HG02943 (cell line): Measurements from ENCODE around the gene NSD2.
"Not testable (repeated sequence)": the region's sequence is repeated elsewhere in the genome, so short reads cannot be mapped to it uniquely, and the experiment has no call there.

Experiments
- ATAC-seq: cut with Tn5 transposase; IDR thresholded peaks from one replicate; pipeline ENCODE4 v1.9.1; 2021; ENCODE audit warnings: mild to moderate bottlenecking, low read depth, moderate library complexity; ENCODE audit not compliant: unreplicated experiment

Gene NSD2

GRCh38 chr4:1870578-1871443 lies at the start of gene NSD2:
NSD2 (plus strand) TSS chr4:1871393; CDS start chr4:1900655, 29,262 bp downstream.
- ATAC-seq = peak; percentile 52

DNA sequence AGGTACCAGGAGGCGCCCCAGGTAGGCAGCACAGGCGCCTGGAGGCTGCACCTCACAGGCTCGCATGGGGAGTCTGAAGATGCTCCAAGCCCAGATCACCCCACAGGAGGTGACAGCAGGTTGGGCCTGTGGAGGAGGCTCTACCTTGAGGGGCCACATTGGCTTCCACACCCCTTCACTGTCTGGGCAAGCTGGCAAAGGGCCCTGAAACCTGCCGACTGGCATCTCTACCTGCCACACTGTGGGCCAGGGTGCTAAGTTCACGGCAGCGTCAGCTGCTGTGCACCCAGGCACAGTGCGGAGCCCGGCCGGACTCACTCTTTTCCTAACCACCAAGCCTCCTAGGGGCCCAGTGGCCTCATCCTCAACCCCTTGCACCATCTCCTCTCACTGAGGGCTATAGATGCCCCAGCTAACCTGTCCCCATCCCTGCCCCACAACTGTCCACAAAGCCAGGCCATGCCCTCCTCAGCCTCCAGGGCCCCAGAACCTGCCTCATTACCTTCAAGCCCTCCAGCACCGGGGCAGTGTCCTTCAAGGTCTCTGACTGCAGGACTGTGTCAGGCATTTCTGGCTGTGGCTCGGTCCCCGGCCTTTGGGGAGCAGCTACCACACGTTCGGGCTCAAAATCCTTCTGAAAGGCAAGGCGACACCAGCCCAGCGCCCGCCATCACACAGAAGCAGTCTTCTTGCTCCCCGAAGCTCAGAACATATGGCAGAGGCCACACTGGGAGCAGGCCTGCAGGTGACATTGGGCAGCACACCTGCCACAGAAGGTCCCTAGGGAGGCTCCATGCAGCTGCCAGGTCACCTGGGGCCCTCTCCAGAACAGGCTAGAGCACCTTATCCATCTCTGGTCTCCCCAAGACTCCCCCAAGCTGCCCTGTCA lies 49.3 kb upstream of the NSD2 start:
- no peak for ATAC-seq

- no peak for ATAC-seq
Observed at GRCh38 chr4:1822568-1823544, 48.3 kb upstream of the NSD2 start.

DNA sequence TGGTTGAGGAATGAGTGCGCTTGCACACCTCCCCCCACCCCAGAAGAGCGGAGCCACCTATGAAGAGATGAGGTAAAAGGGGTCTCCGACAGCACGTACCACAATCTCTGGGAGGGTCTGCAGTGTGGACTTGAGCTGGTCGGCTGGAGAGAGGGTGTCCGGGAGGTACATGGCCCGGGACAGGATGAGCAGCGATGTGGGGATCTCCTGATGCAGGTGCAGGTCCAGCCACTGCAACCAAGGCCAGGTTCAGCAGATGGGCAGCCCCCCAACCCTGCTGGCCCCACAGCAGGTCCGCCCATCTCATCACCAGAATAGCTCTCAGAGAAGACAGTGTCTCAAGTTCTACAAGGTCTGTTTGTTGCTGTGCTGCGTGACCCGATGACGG lies 47.7 kb upstream of the NSD2 start:
- no peak for ATAC-seq

- ATAC-seq = no peak
Observed at GRCh38 chr4:1824746-1825145, 46.4 kb upstream of the NSD2 start.

- ATAC-seq = no peak
Observed at GRCh38 chr4:1825326-1825725, 45.9 kb upstream of the NSD2 start.

DNA sequence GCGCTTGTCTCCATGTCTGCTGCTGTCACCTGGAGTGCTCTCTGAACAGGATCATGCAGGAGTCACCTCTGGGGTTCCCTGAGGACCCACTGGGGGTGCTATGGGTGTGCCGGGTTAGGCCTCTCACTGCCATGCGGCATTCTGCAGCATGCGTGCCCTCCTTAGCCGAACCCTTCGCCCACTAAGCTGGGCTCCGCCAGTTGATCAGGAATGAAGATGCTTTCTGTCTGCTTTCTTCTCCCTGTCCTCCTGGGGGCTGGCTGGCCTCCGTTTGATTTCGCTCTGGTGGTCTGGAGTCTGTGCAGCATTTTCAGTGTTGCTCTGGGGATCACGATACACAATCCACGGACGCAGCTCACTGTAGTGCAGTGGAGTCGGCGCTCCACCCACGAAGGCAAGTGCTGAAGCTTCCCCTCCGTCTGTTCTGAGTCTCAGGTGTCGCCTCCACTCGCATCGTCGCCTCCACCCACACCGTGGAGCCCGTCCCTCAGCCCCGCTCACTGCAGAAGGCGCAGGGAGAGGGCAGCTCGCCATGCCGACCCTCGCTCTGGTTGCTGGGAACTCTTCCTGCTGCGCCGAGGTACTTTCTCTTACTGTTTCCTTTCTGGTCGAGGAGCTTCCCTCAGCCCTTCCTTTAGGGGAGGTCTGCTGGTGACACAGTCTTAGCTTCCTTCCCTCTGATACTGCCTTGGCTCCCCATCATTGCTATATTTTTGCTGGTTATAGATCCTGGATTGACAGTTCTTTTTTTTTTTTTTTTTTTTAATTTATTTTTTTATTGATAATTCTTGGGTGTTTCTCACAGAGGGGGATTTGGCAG lies 44.5 kb upstream of the NSD2 start:
- ATAC-seq = no peak

DNA sequence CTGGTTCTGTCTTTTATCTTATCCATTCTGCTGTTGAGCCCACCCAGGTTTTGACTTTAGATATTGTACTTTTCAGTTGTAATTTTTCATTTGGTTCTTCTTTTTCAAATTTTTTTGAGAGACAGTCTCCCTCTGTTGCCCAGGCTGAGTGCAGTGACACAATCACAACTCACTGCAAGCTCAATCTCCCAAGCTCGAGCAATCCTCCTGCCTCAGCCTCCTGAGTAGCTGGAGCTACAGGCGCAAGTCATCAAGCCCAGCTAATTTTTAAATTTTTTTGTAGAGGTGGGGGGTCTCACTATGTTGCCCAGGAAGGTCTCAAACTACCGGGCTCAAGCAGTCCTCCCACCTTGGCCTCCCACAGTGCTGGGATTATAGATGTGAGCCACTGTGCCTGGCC lies 41.0 kb upstream of the NSD2 start:
- ATAC-seq = no peak

- no peak for ATAC-seq
Observed at GRCh38 chr4:1830642-1831228, 40.5 kb upstream of the NSD2 start.

DNA sequence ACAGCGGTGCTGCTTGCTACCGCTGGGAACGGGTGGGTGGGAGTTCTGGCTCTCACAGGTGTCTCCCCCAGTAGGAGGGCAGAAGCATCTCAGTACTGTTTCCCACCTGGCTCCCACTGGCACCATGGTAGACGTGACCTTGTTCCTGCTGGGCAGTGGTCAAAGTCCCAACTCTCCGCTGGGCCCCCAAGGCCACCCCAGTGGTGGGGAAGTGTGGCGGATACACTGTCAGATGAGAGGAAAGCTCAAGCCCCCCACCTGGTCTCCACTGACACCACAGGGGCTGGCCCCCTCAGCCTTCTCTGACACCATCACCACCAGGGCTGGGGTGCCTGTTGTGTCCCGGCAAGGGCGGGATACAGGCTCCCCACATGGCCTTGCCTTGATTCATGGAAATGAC lies 39.9 kb upstream of the NSD2 start:
- no peak for ATAC-seq

DNA sequence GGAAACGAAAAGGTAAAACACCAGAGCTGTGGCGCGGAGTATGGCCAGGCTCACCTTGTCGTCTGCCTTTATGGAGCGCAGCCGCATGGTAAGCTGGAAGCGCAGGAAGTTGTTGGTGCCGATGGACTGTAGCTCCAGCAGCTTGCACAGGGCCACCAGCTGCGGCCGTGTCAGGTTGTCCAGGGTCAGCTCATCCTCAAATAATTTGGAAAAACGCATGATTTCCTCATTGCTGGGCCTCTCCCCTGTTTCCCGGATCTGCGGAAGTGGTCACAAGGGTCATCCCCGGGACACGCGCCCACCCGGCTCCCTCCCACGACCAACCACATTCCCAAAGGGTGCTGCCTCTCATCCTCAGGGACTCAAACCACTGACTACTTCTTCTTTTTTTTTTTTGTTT lies 38.5 kb upstream of the NSD2 start:
- ATAC-seq = no peak

- no peak for ATAC-seq
Observed at GRCh38 chr4:1833307-1834046, 37.7 kb upstream of the NSD2 start.

- no peak for ATAC-seq
Observed at GRCh38 chr4:1834047-1834775, 37.0 kb upstream of the NSD2 start.

DNA sequence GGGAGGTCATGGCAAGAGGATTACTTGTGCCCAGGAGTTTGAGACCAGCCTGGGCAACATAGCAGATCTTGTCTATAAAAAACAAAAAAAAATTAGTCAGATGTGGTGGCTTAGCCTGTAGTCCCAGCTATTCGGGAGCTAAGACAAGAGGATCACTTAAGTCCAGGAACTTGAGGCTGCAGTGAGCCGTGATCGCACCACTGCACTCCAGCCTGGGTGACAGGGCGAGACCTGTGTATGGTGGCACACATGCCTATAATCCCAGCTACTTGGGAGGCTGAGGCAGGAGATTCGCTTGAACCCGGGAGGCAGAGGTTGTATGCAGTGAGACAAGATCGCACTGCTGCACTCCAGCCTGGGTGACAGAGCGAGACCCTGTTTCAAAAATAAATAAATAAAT lies 35.4 kb upstream of the NSD2 start:
- ATAC-seq = not testable (repeated sequence)

- no peak for ATAC-seq
Observed at GRCh38 chr4:1836650-1837049, 34.5 kb upstream of the NSD2 start.

- ATAC-seq = no peak
Observed at GRCh38 chr4:1837069-1837468, 34.1 kb upstream of the NSD2 start.

DNA sequence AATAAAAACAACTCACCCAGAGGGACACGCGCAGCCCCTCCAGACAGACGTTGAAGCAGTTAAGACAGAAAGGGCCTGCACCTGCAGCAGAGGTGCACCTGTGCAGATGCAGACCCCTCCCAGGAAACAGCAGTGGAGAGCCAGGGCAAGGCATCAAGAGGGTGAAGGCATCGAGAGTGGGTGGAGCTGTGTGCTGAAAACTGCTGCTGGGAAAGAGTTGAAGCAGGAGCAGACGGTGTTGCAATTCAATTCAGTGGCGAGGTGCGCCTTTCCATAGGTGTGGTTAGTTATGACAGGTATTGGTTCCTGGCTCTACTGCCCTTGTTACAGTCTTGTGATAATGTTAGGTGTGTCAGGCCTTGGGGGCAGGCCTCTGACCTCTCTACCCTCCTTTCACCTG lies 31.9 kb upstream of the NSD2 start:
- no peak for ATAC-seq
